Measurements from ENCODE around the gene HERC6. TPM values are rescaled to one million over a fixed set of nuclear protein-coding genes. Genes with fewer than 3 reads are reported as not detected.
A peak's percentile ranks its signal among the peaks of the same experiment; 100 is the strongest.
"Not testable (repeated sequence)": the region's sequence is repeated elsewhere in the genome, so short reads cannot be mapped to it uniquely, and the experiment has no call there.

HERC6 gene
- total RNA-seq, 1 experiment from 2014 or later, result 6.5 TPM

GRCh38 chr4:88369180-88369812 is 9.4 kb upstream of the HERC6 start:
- in situ Hi-C loops (cut with HindIII; ENCODE audit: low sequenced_read_pairs), result loop anchor here (25.0 kb wide), 1 partner anchor 132 kb away; no protein-coding TSS in a partner anchor
- peak; percentile 28 for DNase-seq (ENCODE audit: low spot score)

- in situ Hi-C loops (cut with HindIII; ENCODE audit: low sequenced_read_pairs), result no loop called here
- no peak for DNase-seq (ENCODE audit: low spot score)
Observed at GRCh38 chr4:88381123-88381522, 2.5 kb downstream of the HERC6 start.

- DNase-seq (ENCODE audit: low spot score), result no peak
- in situ Hi-C loops (cut with HindIII; ENCODE audit: low sequenced_read_pairs), result no loop called here
Observed at GRCh38 chr4:88382621-88383020, 4.0 kb downstream of the HERC6 start.

GRCh38 chr4:88390128-88390527 is 11.5 kb downstream of the HERC6 start:
- in situ Hi-C loops (cut with HindIII; ENCODE audit: low sequenced_read_pairs), result no loop called here
- no peak for DNase-seq (ENCODE audit: low spot score)

GRCh38 chr4:88391703-88392102 is 13.1 kb downstream of the HERC6 start:
- in situ Hi-C loops (cut with HindIII; ENCODE audit: low sequenced_read_pairs), result no loop called here
- DNase-seq (ENCODE audit: low spot score), result no peak

- no peak for DNase-seq (ENCODE audit: low spot score)
- in situ Hi-C loops (cut with HindIII; ENCODE audit: low sequenced_read_pairs), result no loop called here
Observed at GRCh38 chr4:88396681-88397080, 18.0 kb downstream of the HERC6 start.

- no peak for DNase-seq (ENCODE audit: low spot score)
- in situ Hi-C loops (cut with HindIII; ENCODE audit: low sequenced_read_pairs), result no loop called here
Observed at GRCh38 chr4:88398381-88398780, 19.7 kb downstream of the HERC6 start.

GRCh38 chr4:88409206-88409605 is 30.6 kb downstream of the HERC6 start:
- DNase-seq (ENCODE audit: low spot score), result no peak
- in situ Hi-C loops (cut with HindIII; ENCODE audit: low sequenced_read_pairs), result no loop called here

GRCh38 chr4:88409789-88410188 is 31.1 kb downstream of the HERC6 start:
- DNase-seq (ENCODE audit: low spot score), result no peak
- in situ Hi-C loops (cut with HindIII; ENCODE audit: low sequenced_read_pairs), result no loop called here

- DNase-seq (ENCODE audit: low spot score), result no peak
- in situ Hi-C loops (cut with HindIII; ENCODE audit: low sequenced_read_pairs), result no loop called here
Observed at GRCh38 chr4:88411491-88412096, 32.9 kb downstream of the HERC6 start.

GRCh38 chr4:88413801-88414200 is 35.1 kb downstream of the HERC6 start:
- DNase-seq (ENCODE audit: low spot score), result no peak
- in situ Hi-C loops (cut with HindIII; ENCODE audit: low sequenced_read_pairs), result no loop called here

GRCh38 chr4:88414755-88415154 is 36.1 kb downstream of the HERC6 start:
- in situ Hi-C loops (cut with HindIII; ENCODE audit: low sequenced_read_pairs), result no loop called here
- DNase-seq (ENCODE audit: low spot score), result no peak

- in situ Hi-C loops (cut with HindIII; ENCODE audit: low sequenced_read_pairs), result no loop called here
- DNase-seq (ENCODE audit: low spot score), result no peak
Observed at GRCh38 chr4:88415982-88416381, 37.3 kb downstream of the HERC6 start.

- in situ Hi-C loops (cut with HindIII; ENCODE audit: low sequenced_read_pairs), result no loop called here
- DNase-seq (ENCODE audit: low spot score), result no peak
Observed at GRCh38 chr4:88418411-88418810, 39.8 kb downstream of the HERC6 start.

GRCh38 chr4:88419874-88420273 is 41.2 kb downstream of the HERC6 start:
- no peak for DNase-seq (ENCODE audit: low spot score)
- in situ Hi-C loops (cut with HindIII; ENCODE audit: low sequenced_read_pairs), result no loop called here

- in situ Hi-C loops (cut with HindIII; ENCODE audit: low sequenced_read_pairs), result no loop called here
- DNase-seq (ENCODE audit: low spot score), result no peak
Observed at GRCh38 chr4:88420844-88421243, 42.2 kb downstream of the HERC6 start.

GRCh38 chr4:88422403-88422802 is 43.8 kb downstream of the HERC6 start:
- no peak for DNase-seq (ENCODE audit: low spot score)
- in situ Hi-C loops (cut with HindIII; ENCODE audit: low sequenced_read_pairs), result no loop called here

GRCh38 chr4:88429401-88429800 is 50.7 kb downstream of the HERC6 start:
- in situ Hi-C loops (cut with HindIII; ENCODE audit: low sequenced_read_pairs), result no loop called here
- DNase-seq (ENCODE audit: low spot score), result no peak

- DNase-seq (ENCODE audit: low spot score), result no peak
- in situ Hi-C loops (cut with HindIII; ENCODE audit: low sequenced_read_pairs), result no loop called here
Observed at GRCh38 chr4:88435987-88436693, 57.5 kb downstream of the HERC6 start.

- in situ Hi-C loops (cut with HindIII; ENCODE audit: low sequenced_read_pairs); DNase-seq (ENCODE audit: low spot score): not testable (repeated sequence)
Observed at GRCh38 chr4:88437873-88438272, 59.2 kb downstream of the HERC6 start.
